Mesenchymal stem cell (in vitro differentiated cells and primary cell): ENCODE measurements around the gene CCDC90B.
"Not testable (repeated sequence)": the region's sequence is repeated elsewhere in the genome, so short reads cannot be mapped to it uniquely, and the experiment has no call there.

ENCODE experiments used
- DNase-seq: peaks from one replicate; pipeline ENCODE4 v3.0.0-alpha.2; 2013
- H2AFZ ChIP-seq: one replicate; pipeline ENCODE4 v1.6.1; 2013; ENCODE audit warnings: low read depth, mild to moderate bottlenecking, control low read depth, inconsistent platforms, low read length, moderate library complexity
- H2AK5ac ChIP-seq: 2 replicates; pipeline ENCODE4 v1.6.1; 2013; ENCODE audit warnings: low read length, moderate library complexity, mild to moderate bottlenecking, inconsistent platforms; ENCODE audit not compliant: severe bottlenecking
- H2BK120ac ChIP-seq: one replicate; pipeline ENCODE4 v1.6.1; 2013; ENCODE audit warnings: low read depth, mild to moderate bottlenecking, inconsistent platforms, low read length, moderate library complexity
- H2BK12ac ChIP-seq, 2 experiments: one replicate each; pipeline ENCODE4 v1.6.1; 2013; ENCODE audit warnings: inconsistent platforms in 2 of 2, low read length in 2 of 2, mild to moderate bottlenecking in 2 of 2, moderate library complexity in 2 of 2, control low read depth in 1 of 2
- H2BK15ac ChIP-seq: one replicate; pipeline ENCODE4 v1.6.1; 2013; ENCODE audit warnings: mild to moderate bottlenecking, low read depth, inconsistent platforms; ENCODE audit not compliant: poor library complexity, severe bottlenecking
- H2BK5ac ChIP-seq: 2 replicates; pipeline ENCODE4 v1.6.1; 2013; ENCODE audit warnings: low read depth, mild to moderate bottlenecking, low read length, control low read depth, inconsistent platforms; ENCODE audit not compliant: poor library complexity, severe bottlenecking
- H3K14ac ChIP-seq, 2 experiments: one replicate each; pipeline ENCODE4 v1.6.1; 2013; ENCODE audit warnings: inconsistent platforms in 2 of 2, low read length in 2 of 2, control low read depth in 1 of 2, mild to moderate bottlenecking in 1 of 2, moderate library complexity in 1 of 2
- H3K18ac ChIP-seq, 2 experiments: one replicate each; pipeline ENCODE4 v1.6.1; 2013; ENCODE audit warnings: inconsistent platforms in 2 of 2, low read length in 2 of 2, control low read depth in 1 of 2, low read depth in 1 of 2, mild to moderate bottlenecking in 1 of 2
- H3K23ac ChIP-seq, 2 experiments: one replicate each; pipeline ENCODE4 v1.6.1; 2013; ENCODE audit warnings: inconsistent platforms in 2 of 2, low read length in 2 of 2, mild to moderate bottlenecking in 2 of 2, moderate library complexity in 2 of 2, control low read depth in 1 of 2
- H3K27ac ChIP-seq: 2 replicates; pipeline ENCODE4 v1.5.1; 2013; ENCODE audit warnings: mild to moderate bottlenecking, moderate library complexity, low read length, control low read depth, inconsistent platforms; ENCODE audit not compliant: poor library complexity, severe bottlenecking
- H3K27me3 ChIP-seq, 2 experiments: 2 replicates each; pipeline versions ENCODE4 v1.6.1 to v1.7.0; 2013; ENCODE audit warnings: low read length in 2 of 2, mild to moderate bottlenecking in 2 of 2, moderate library complexity in 2 of 2, control low read depth in 1 of 2, inconsistent platforms in 1 of 2; ENCODE audit not compliant: control insufficient read depth in 1 of 2, insufficient read depth in 1 of 2
- H3K36me3 ChIP-seq, 2 experiments: 2 replicates each; pipeline versions ENCODE4 v1.6.1 to v1.7.0; 2013; ENCODE audit warnings: low read length in 2 of 2, control low read depth in 1 of 2, inconsistent platforms in 1 of 2, low read depth in 1 of 2, mild to moderate bottlenecking in 1 of 2; ENCODE audit not compliant: insufficient read depth in 2 of 2, control insufficient read depth in 1 of 2
- H3K4ac ChIP-seq, 2 experiments: one replicate each; pipeline ENCODE4 v1.6.1; 2013; ENCODE audit warnings: inconsistent platforms in 2 of 2, low read length in 2 of 2, mild to moderate bottlenecking in 2 of 2, moderate library complexity in 2 of 2, control low read depth in 1 of 2, low read depth in 1 of 2
- H3K4me1 ChIP-seq: 2 replicates; pipeline ENCODE4 v1.6.1; 2013; ENCODE audit warnings: low read depth, low read length, control low read depth; ENCODE audit not compliant: control insufficient read depth, insufficient read depth
- H3K4me2 ChIP-seq: 2 replicates; pipeline ENCODE4 v1.6.1; 2013; ENCODE audit warnings: low read length, mild to moderate bottlenecking, inconsistent platforms; ENCODE audit not compliant: poor library complexity, severe bottlenecking
- H3K4me3 ChIP-seq, 2 experiments: 2 replicates each; pipeline versions ENCODE4 v1.5.1 to v1.7.0; 2013; ENCODE audit warnings: low read length in 2 of 2, mild to moderate bottlenecking in 2 of 2, control low read depth in 1 of 2, low read depth in 1 of 2; ENCODE audit not compliant: insufficient read depth in 1 of 2
- H3K79me1 ChIP-seq: replicated peaks from 2 replicates; pipeline ENCODE4 v1.6.1; 2013; ENCODE audit warnings: mild to moderate bottlenecking, control low read depth, low read length, inconsistent platforms; ENCODE audit not compliant: poor library complexity, severe bottlenecking
- H3K9ac ChIP-seq: 2 replicates; pipeline ENCODE4 v1.7.0; 2013; ENCODE audit warnings: mild to moderate bottlenecking, low read length, moderate library complexity
- H3K9me3 ChIP-seq: 2 replicates; pipeline ENCODE4 v1.7.0; 2013; ENCODE audit warnings: mild to moderate bottlenecking, low read length; ENCODE audit not compliant: control insufficient read depth
- H4K8ac ChIP-seq: one replicate; pipeline ENCODE4 v1.6.1; 2013; ENCODE audit warnings: inconsistent platforms, mild to moderate bottlenecking, low read length, moderate library complexity
- H4K91ac ChIP-seq: one replicate; pipeline ENCODE4 v1.6.1; 2013; ENCODE audit warnings: mild to moderate bottlenecking, low read length, inconsistent platforms
- WGBS: methylation state at CpG from one replicate; pipeline ENCODE4 v1.1.7; 2013; ENCODE audit warnings: mixed read lengths; 5-methylcytosine and 5-hydroxymethylcytosine counted together

Gene CCDC90B

GRCh38 chr11:83319346-83319745 lies 33.2 kb upstream of the CCDC90B start:
- H2BK5ac ChIP-seq, result no peak overlapping the region
- H3K23ac ChIP-seq, result no peak overlapping the region
- H2BK15ac ChIP-seq, result no peak overlapping the region
- no peaks in the 10 kb centered on the region for H3K79me1 ChIP-seq
- no peak overlapping the region for H3K4me2 ChIP-seq
- H3K4ac ChIP-seq, result no peak overlapping the region
- no peak overlapping the region for H4K91ac ChIP-seq
- H3K4me1 ChIP-seq, result no peaks in the 10 kb centered on the region
- H3K18ac ChIP-seq, result no peak overlapping the region
- H3K27ac ChIP-seq, result no peak overlapping the region
- H3K36me3 ChIP-seq, result no peaks in the 10 kb centered on the region
- no peak overlapping the region for H2AK5ac ChIP-seq
- H3K27me3 ChIP-seq, result peaks cover 3 to 6% of the 10 kb centered on the region in 2 experiments
- no peak overlapping the region for H3K4me3 ChIP-seq
- no peak overlapping the region for H2BK12ac ChIP-seq
- no peak overlapping the region for H3K9ac ChIP-seq
- no peak overlapping the region for H3K14ac ChIP-seq
- no peak overlapping the region for H4K8ac ChIP-seq
- WGBS, result 80% methylated on average over 1 of the region's 4 CpGs
- no peak for DNase-seq
- H2BK120ac ChIP-seq, result no peak overlapping the region
- no peak overlapping the region for H2AFZ ChIP-seq
- H3K9me3 ChIP-seq, result no peaks in the 10 kb centered on the region

DNA sequence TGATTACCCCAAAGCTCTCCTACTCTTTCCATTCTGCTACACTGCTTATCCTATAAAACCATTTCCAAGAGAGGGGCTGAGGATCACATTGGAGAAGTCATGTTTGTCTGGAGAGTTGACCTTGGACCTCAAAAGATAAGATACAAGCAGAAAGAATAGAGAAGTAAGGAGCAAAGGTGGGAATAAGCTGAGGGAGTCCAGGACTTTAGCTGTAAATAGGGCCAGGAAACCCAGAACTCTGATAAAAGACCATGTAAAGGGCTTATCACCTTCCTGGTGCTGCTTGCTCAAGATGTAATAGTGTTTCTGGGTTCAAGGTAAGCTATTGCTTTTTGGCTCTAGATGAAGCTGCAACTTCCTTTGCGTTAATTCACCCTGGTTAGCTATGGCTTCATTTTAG lies 32.8 kb upstream of the CCDC90B start:
- Histone ChIP-seq H3K4me3 (no peak overlapping the region), H3K36me3 (no peaks in the 10 kb centered on the region), H3K4me2 (no peak overlapping the region), H3K18ac (no peak overlapping the region), H3K79me1 (no peaks in the 10 kb centered on the region), H2BK15ac (no peak overlapping the region), H3K9ac (no peak overlapping the region), H2BK5ac (no peak overlapping the region), H4K91ac (no peak overlapping the region), H3K27ac (no peak overlapping the region), H2BK120ac (no peak overlapping the region), H3K4ac (no peak overlapping the region), H4K8ac (no peak overlapping the region), H3K14ac (no peak overlapping the region), H3K9me3 (no peaks in the 10 kb centered on the region), H2AFZ (no peak overlapping the region), H3K4me1 (no peaks in the 10 kb centered on the region), H2AK5ac (no peak overlapping the region), H3K23ac (no peak overlapping the region), H2BK12ac (no peak overlapping the region), H3K27me3 (peaks cover 3 to 6% of the 10 kb centered on the region in 2 experiments)
- DNase-seq, result no peak
- 89% methylated on average over 1 of the region's 1 CpG for WGBS

DNA sequence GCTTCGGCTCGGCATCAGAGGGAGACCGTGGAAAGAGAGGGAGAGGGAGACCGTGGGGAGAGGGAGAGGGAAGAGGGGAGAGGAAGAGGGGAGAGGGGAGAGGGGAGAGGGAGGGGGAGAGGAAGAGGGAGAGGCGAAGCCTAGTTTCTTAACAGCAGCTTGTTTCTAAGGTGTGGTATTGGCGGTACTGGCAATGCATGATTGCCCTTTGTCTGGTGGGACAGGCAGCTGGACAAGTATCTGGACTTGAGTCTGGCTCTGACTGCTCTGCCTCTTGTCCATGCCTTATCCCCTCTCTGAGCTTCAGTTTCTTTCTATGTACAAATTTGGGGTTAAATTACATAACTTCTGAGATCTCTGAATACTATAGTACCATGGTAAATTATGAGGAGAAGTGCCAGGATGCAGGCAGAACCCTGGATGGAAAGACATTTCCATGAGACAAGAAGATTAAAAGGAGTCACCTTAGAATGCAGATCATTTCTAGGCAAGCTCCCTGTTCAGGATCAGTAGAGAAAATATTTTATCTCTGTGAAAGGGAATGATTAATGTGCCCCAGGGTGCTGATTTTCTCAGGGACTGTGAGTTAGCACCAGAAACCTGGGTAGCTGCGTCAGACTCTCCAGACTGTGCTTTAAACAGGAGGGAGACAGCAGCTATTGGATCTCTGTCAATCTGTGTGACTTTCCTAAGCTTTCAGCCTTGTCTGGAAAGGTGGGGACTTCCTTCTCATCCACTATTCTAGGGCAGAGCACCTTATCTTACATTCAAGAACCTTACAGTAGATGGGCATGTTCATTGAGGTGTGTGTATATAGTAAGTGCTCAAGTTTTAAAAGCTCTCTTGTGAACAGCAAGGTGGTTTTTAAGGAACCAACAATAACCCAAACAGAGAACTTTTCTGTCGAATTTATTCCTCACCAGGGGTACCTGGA lies 31.9 kb upstream of the CCDC90B start:
- peaks cover 3 to 6% of the 10 kb centered on the region in 2 experiments for H3K27me3 ChIP-seq
- no peak overlapping the region for H2BK120ac ChIP-seq
- DNase-seq, result no peak
- no peak overlapping the region for H3K27ac ChIP-seq
- H3K4me1 ChIP-seq, result no peaks in the 10 kb centered on the region
- no peaks in the 10 kb centered on the region for H3K79me1 ChIP-seq
- H3K4me3 ChIP-seq, result no peak overlapping the region
- no peaks in the 10 kb centered on the region for H3K36me3 ChIP-seq
- H3K9ac ChIP-seq, result no peak overlapping the region
- no peak overlapping the region for H4K91ac ChIP-seq
- no peak overlapping the region for H3K23ac ChIP-seq
- no peak overlapping the region for H3K14ac ChIP-seq
- H3K9me3 ChIP-seq, result no peaks in the 10 kb centered on the region
- H3K18ac ChIP-seq, result no peak overlapping the region
- no peak overlapping the region for H2AFZ ChIP-seq
- 91% methylated on average over 7 of the region's 8 CpGs for WGBS
- H2AK5ac ChIP-seq, result no peak overlapping the region
- no peak overlapping the region for H3K4ac ChIP-seq
- no peak overlapping the region for H2BK12ac ChIP-seq
- no peak overlapping the region for H2BK15ac ChIP-seq
- H2BK5ac ChIP-seq, result no peak overlapping the region
- no peak overlapping the region for H3K4me2 ChIP-seq
- H4K8ac ChIP-seq, result no peak overlapping the region

DNA sequence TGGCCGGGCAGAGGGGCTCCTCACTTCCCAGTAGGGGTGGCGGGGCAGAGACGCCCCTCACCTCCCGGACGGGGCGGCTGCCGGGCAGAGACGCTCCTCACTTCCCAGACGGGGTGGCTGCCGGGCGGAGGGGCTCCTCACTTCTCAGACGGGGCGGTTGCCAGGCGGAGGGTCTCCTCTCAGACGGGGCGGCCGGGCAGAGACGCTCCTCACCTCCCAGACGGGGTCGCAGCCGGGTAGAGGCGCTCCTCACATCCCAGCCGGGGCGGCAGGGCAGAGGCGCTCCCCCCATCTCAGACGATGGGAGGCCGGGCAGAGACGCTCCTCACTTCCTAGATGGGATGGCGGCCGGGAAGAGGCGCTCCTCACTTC lies 30.7 kb upstream of the CCDC90B start:
- not testable (repeated sequence) for H2BK5ac ChIP-seq, H3K9ac ChIP-seq, H3K36me3 ChIP-seq, H3K4me2 ChIP-seq, H3K23ac ChIP-seq, H3K18ac ChIP-seq, H2AK5ac ChIP-seq, H2BK15ac ChIP-seq, H3K79me1 ChIP-seq, H3K27ac ChIP-seq, H3K9me3 ChIP-seq, H3K14ac ChIP-seq, H4K91ac ChIP-seq, DNase-seq, H3K4me1 ChIP-seq, H3K27me3 ChIP-seq, H3K4me3 ChIP-seq, H2BK120ac ChIP-seq, H3K4ac ChIP-seq, H2BK12ac ChIP-seq, H4K8ac ChIP-seq, H2AFZ ChIP-seq
- 98% methylated on average over 31 of the region's 31 CpGs for WGBS
